HG03457 (cell line): Measurements from ENCODE around the gene ITGB1BP1.

Experiments used
- ATAC-seq: cut with Tn5 transposase; IDR thresholded peaks from one replicate; pipeline ENCODE4 v1.9.1; 2021; ENCODE audit warnings: moderate number of reproducible peaks; ENCODE audit not compliant: unreplicated experiment

Gene ITGB1BP1

DNA sequence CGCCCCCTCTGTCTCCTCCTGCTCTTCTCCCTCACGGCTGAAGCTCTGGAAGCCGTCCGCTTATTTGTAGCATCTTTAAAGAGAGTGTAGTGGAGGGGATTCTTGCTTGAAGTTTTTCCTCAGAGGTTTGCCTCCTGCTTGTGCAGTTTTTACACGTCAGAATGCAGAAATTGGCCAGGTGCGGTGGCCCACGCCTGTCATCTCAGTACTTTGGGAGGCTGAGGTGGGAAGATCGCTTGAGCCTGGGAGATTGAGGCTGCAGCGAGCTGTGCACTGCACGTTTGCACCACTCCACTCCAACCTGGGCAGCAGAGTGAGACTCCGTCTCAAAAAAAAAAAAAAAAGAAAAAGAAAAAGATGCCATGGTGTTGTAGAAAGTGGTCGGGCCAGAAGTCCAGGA, 69.0 kb downstream of the ITGB1BP1 start:
- ATAC-seq = no peak
